ENCODE results near the gene MTUS2. TPM values are rescaled to one million over a fixed set of nuclear protein-coding genes. Genes with fewer than 3 reads are reported as not detected.

MTUS2 gene
- total RNA-seq, 1 donor from 2014 or later, result not detected

GRCh38 chr13:29538652-29539040 is 718.5 kb downstream of the MTUS2 start:
- Mint-ChIP-seq H3K4me3 (no peak overlapping the region), H3K27ac (no peak overlapping the region), H3K9me3 (no peaks in the 10 kb centered on the region), H3K4me1 (ENCODE audit: low read depth) (peaks cover 36% of the 10 kb centered on the region), H3K27me3 (ENCODE audit: insufficient read depth) (peaks cover 2% of the 10 kb centered on the region), H3K36me3 (ENCODE audit: low read depth) (peaks cover 15% of the 10 kb centered on the region)
- intact Hi-C loops (cut with micrococcal nuclease), result no loop called here
- DNase-seq (ENCODE audit: low spot score), result no peak

GRCh38 chr13:29539856-29540255 is 719.7 kb downstream of the MTUS2 start:
- no peak for DNase-seq (ENCODE audit: low spot score)
- Mint-ChIP-seq H3K27me3 (ENCODE audit: insufficient read depth) (peaks cover 2% of the 10 kb centered on the region), H3K9me3 (no peaks in the 10 kb centered on the region), H3K36me3 (ENCODE audit: low read depth) (peaks cover 15% of the 10 kb centered on the region), H3K4me1 (ENCODE audit: low read depth) (peaks cover 44% of the 10 kb centered on the region), H3K27ac (no peak overlapping the region), H3K4me3 (no peak overlapping the region)
- intact Hi-C loops (cut with micrococcal nuclease), result loop anchor here (5.0 kb wide), 1 partner anchor 52 kb away; no protein-coding TSS in a partner anchor

- Mint-ChIP-seq H3K9me3 (no peaks in the 10 kb centered on the region), H3K27ac (no peak overlapping the region), H3K36me3 (ENCODE audit: low read depth) (peaks cover 15% of the 10 kb centered on the region), H3K4me1 (ENCODE audit: low read depth) (peaks cover 44% of the 10 kb centered on the region), H3K27me3 (ENCODE audit: insufficient read depth) (peaks cover 2% of the 10 kb centered on the region), H3K4me3 (no peak overlapping the region)
- DNase-seq (ENCODE audit: low spot score), result no peak
- intact Hi-C loops (cut with micrococcal nuclease), result loop anchor here (5.0 kb wide), 1 partner anchor 52 kb away; no protein-coding TSS in a partner anchor
Observed at GRCh38 chr13:29540334-29540733, 720.2 kb downstream of the MTUS2 start.

DNA sequence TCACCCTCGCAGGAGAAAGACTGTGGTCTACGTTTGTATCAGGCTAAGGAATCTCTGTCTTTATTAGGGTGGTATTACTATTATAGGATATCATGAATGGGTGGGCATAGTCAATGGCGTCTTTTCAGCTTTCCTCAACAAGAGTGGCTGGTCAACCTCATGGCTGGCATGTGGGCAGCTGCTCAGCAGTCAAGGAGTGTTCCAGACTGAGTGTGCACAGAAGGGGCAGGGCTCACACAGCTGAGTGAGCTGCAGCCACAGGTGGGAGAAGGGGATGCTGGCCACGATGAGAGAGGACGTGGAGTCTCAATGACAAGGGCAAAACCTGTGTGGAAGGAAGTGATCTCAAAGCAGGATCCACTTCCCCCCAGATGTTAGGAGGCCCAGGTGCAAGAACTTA is 720.7 kb downstream of the MTUS2 start:
- no peak overlapping the region for H3K4me3 Mint-ChIP-seq
- intact Hi-C loops (cut with micrococcal nuclease), result loop anchor here (5.0 kb wide), 1 partner anchor 52 kb away; no protein-coding TSS in a partner anchor
- peaks cover 15% of the 10 kb centered on the region for H3K36me3 Mint-ChIP-seq (ENCODE audit: low read depth)
- peaks cover 44% of the 10 kb centered on the region for H3K4me1 Mint-ChIP-seq (ENCODE audit: low read depth)
- peaks cover 2% of the 10 kb centered on the region for H3K27me3 Mint-ChIP-seq (ENCODE audit: insufficient read depth)
- peak overlapping the region; percentile 46 for H3K27ac Mint-ChIP-seq
- H3K9me3 Mint-ChIP-seq, result no peaks in the 10 kb centered on the region
- DNase-seq (ENCODE audit: low spot score), result no peak

- H3K9me3 Mint-ChIP-seq, result no peaks in the 10 kb centered on the region
- H3K4me3 Mint-ChIP-seq, result no peak overlapping the region
- H3K27ac Mint-ChIP-seq, result peak overlapping the region; percentile 46
- peaks cover 12% of the 10 kb centered on the region for H3K36me3 Mint-ChIP-seq (ENCODE audit: low read depth)
- no peak for DNase-seq (ENCODE audit: low spot score)
- intact Hi-C loops (cut with micrococcal nuclease), result loop anchor here (5.0 kb wide), 1 partner anchor 51 kb away; no protein-coding TSS in a partner anchor
- H3K4me1 Mint-ChIP-seq (ENCODE audit: low read depth), result peaks cover 44% of the 10 kb centered on the region
- peaks cover 2% of the 10 kb centered on the region for H3K27me3 Mint-ChIP-seq (ENCODE audit: insufficient read depth)
Observed at GRCh38 chr13:29541400-29541799, 721.3 kb downstream of the MTUS2 start.

DNA sequence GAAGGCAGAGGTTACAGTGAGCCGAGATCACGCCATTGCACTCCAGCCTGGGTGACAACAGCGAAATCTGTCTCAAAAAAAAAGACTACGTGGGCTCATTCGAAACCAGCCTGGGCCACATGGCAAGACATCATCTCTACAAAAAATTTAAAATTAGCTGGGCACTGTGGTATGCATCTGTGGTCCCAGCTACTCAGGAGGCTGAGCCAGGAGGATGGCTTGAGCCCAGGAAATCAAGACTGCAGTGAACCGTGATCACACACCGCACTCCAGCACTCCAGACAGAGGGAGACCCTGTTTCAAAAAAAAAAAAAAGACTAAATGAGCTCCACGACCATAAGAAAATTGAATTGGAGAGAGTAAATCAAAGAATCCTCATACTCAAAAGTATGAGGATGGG is 722.2 kb downstream of the MTUS2 start:
- Mint-ChIP-seq H3K36me3 (ENCODE audit: low read depth) (peaks cover 12% of the 10 kb centered on the region), H3K27me3 (ENCODE audit: insufficient read depth) (peaks cover 2% of the 10 kb centered on the region), H3K9me3 (no peaks in the 10 kb centered on the region), H3K27ac (peak overlapping the region; percentile 18), H3K4me3 (no peak overlapping the region), H3K4me1 (ENCODE audit: low read depth) (peaks cover 44% of the 10 kb centered on the region)
- no peak for DNase-seq (ENCODE audit: low spot score)
- intact Hi-C loops (cut with micrococcal nuclease), result loop anchor here (5.0 kb wide), 1 partner anchor 50 kb away; no protein-coding TSS in a partner anchor

- peaks cover 2% of the 10 kb centered on the region for H3K27me3 Mint-ChIP-seq (ENCODE audit: insufficient read depth)
- peak overlapping the region; percentile 77 for H3K27ac Mint-ChIP-seq
- H3K4me1 Mint-ChIP-seq (ENCODE audit: low read depth), result peaks cover 34% of the 10 kb centered on the region
- peak; percentile 3 for DNase-seq (ENCODE audit: low spot score)
- H3K9me3 Mint-ChIP-seq, result no peaks in the 10 kb centered on the region
- intact Hi-C loops (cut with micrococcal nuclease), result loop anchor here (5.0 kb wide), 1 partner anchor 49 kb away; no protein-coding TSS in a partner anchor
- peaks cover 9% of the 10 kb centered on the region for H3K36me3 Mint-ChIP-seq (ENCODE audit: low read depth)
- H3K4me3 Mint-ChIP-seq, result no peak overlapping the region
Observed at GRCh38 chr13:29543230-29544215, 723.4 kb downstream of the MTUS2 start.

- Mint-ChIP-seq H3K4me3 (no peak overlapping the region), H3K4me1 (ENCODE audit: low read depth) (peaks cover 30% of the 10 kb centered on the region), H3K27ac (no peak overlapping the region), H3K27me3 (ENCODE audit: insufficient read depth) (peaks cover 2% of the 10 kb centered on the region), H3K36me3 (ENCODE audit: low read depth) (peaks cover 19% of the 10 kb centered on the region), H3K9me3 (no peaks in the 10 kb centered on the region)
- DNase-seq (ENCODE audit: low spot score), result no peak
- intact Hi-C loops (cut with micrococcal nuclease), result no loop called here
Observed at GRCh38 chr13:29545988-29546387, 725.8 kb downstream of the MTUS2 start.

GRCh38 chr13:29546662-29547061 is 726.5 kb downstream of the MTUS2 start:
- intact Hi-C loops (cut with micrococcal nuclease), result no loop called here
- Mint-ChIP-seq H3K9me3 (no peaks in the 10 kb centered on the region), H3K27ac (no peak overlapping the region), H3K4me3 (no peak overlapping the region), H3K4me1 (ENCODE audit: low read depth) (peaks cover 23% of the 10 kb centered on the region), H3K36me3 (ENCODE audit: low read depth) (peaks cover 21% of the 10 kb centered on the region), H3K27me3 (ENCODE audit: insufficient read depth) (peaks cover 2% of the 10 kb centered on the region)
- DNase-seq (ENCODE audit: low spot score), result no peak

- Mint-ChIP-seq H3K27me3 (ENCODE audit: insufficient read depth) (peaks cover 2% of the 10 kb centered on the region), H3K27ac (no peak overlapping the region), H3K4me1 (ENCODE audit: low read depth) (peaks cover 22% of the 10 kb centered on the region), H3K36me3 (ENCODE audit: low read depth) (peaks cover 21% of the 10 kb centered on the region), H3K4me3 (no peak overlapping the region), H3K9me3 (no peaks in the 10 kb centered on the region)
- intact Hi-C loops (cut with micrococcal nuclease), result no loop called here
- DNase-seq (ENCODE audit: low spot score), result no peak
Observed at GRCh38 chr13:29547153-29547552, 727.0 kb downstream of the MTUS2 start.

DNA sequence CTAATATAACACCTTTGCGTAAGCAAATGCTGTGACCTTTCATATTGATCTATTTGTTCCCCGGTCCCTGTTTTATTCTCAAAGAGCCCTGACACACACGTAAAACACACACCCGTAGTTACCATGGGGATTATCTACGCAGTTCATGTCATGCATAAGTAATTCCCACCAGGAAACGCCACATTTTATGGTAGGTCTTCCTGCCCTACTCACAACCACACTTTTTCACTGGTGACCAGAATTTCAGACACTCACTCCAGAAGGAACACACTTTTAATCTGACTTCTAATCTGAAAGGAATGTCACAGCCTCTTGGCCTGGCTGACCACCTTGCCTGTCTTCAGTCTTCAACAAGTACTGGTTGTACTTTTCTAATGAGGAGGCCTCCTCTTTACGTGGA is 728.6 kb downstream of the MTUS2 start:
- H3K4me3 Mint-ChIP-seq, result no peak overlapping the region
- peaks cover 10% of the 10 kb centered on the region for H3K4me1 Mint-ChIP-seq (ENCODE audit: low read depth)
- peaks cover 33% of the 10 kb centered on the region for H3K36me3 Mint-ChIP-seq (ENCODE audit: low read depth)

GRCh38 chr13:29550430-29550988 is 730.4 kb downstream of the MTUS2 start:
- H3K36me3 Mint-ChIP-seq (ENCODE audit: low read depth), result peaks cover 35% of the 10 kb centered on the region
- H3K9me3 Mint-ChIP-seq, result no peaks in the 10 kb centered on the region
- peaks cover 6% of the 10 kb centered on the region for H3K4me1 Mint-ChIP-seq (ENCODE audit: low read depth)
- no peak overlapping the region for H3K4me3 Mint-ChIP-seq
- intact Hi-C loops (cut with micrococcal nuclease), result no loop called here
- H3K27ac Mint-ChIP-seq, result no peak overlapping the region
- DNase-seq (ENCODE audit: low spot score), result no peak
- no peaks in the 10 kb centered on the region for H3K27me3 Mint-ChIP-seq (ENCODE audit: insufficient read depth)

More for the DNA sequence above, 728.6 kb downstream of the MTUS2 start:
- Mint-ChIP-seq H3K9me3 (no peaks in the 10 kb centered on the region), H3K27me3 (ENCODE audit: insufficient read depth) (no peaks in the 10 kb centered on the region), H3K27ac (no peak overlapping the region)
- DNase-seq (ENCODE audit: low spot score), result no peak
- intact Hi-C loops (cut with micrococcal nuclease), result no loop called here

DNA sequence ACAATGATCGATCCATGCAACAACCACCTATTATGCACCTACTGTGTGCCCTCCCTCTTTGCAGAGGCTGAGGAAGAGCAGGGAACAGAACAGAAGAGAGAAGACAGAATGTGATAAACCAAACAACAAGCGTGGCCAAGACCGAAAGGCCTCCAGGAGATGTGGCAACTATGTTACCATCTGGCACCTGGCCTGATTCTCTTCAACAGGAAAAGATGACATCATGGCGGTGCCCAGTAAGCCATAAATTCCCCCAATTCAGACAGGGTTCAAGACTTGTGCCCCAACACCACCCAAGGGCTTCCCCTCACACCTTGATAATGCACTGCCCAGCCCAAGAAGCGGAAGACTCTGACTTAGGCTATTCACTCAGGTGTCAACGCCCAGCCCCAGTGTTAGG is 731.1 kb downstream of the MTUS2 start:
- Mint-ChIP-seq H3K27ac (no peak overlapping the region), H3K27me3 (ENCODE audit: insufficient read depth) (no peaks in the 10 kb centered on the region), H3K4me3 (no peak overlapping the region), H3K4me1 (ENCODE audit: low read depth) (peaks cover 9% of the 10 kb centered on the region), H3K36me3 (ENCODE audit: low read depth) (peaks cover 35% of the 10 kb centered on the region), H3K9me3 (no peaks in the 10 kb centered on the region)
- DNase-seq (ENCODE audit: low spot score), result no peak
- intact Hi-C loops (cut with micrococcal nuclease), result no loop called here
